ENCODE results near the gene KIF17. TPM values are rescaled to one million over a fixed set of nuclear protein-coding genes. Genes with fewer than 3 reads are reported as not detected.

Gene KIF17
- polyA plus RNA-seq, 5 donors, result 5.5 to 12.1 (median 8.4) TPM

- peak; percentile 96 to 97 for DNase-seq
These were observed 56.3 kb downstream of the KIF17 start, which contains the start of gene DDOST for GRCh38 chr1:20661207-20662109. TSS of gene DDOST (minus strand) at chr1:20661369. CDS start at chr1:20661350, 19 bp downstream.

DNA sequence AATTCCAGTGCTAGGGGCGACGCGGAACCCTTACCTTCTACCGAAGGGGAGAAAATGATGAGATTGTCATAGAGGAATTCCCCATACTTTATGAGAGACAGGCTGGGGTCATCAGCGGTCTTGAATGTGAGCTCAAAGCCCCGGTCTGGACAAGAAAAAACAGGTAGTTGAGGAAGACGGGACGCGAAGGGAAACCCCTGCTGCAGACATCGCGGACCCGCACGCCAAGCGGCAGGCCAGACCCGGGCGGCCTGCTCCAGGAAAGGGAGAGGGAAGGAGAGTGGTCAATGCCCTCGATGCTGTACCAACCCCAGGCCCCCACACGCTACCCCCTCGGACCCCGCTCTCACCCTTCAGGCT, 57.0 kb downstream of the KIF17 start:
- no peak for DNase-seq

GRCh38 chr1:20660363-20660762, 57.4 kb downstream of the KIF17 start:
- no peak for DNase-seq

GRCh38 chr1:20658166-20658915, 59.5 kb downstream of the KIF17 start:
- DNase-seq, result no peak

GRCh38 chr1:20657024-20657423, 60.8 kb downstream of the KIF17 start:
- DNase-seq, result no peak

- DNase-seq, result no peak
These were observed 63.6 kb downstream of the KIF17 start for GRCh38 chr1:20654104-20654690.

- DNase-seq, result no peak
These were observed 65.5 kb downstream of the KIF17 start for GRCh38 chr1:20652300-20652699.

DNA sequence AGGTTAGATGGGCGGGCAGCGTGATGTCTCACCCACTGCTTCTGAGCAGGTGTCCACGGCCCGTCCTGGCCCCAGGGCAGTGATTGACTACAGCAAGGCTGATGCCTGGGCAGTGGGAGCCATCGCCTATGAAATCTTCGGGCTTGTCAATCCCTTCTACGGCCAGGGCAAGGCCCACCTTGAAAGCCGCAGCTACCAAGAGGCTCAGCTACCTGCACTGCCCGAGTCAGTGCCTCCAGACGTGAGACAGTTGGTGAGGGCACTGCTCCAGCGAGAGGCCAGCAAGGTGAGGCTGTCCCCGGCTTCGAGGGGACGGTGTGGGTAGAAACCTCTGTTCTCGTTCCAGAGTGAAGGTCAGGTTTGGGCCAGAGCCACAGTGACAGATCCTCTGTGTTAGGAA, 68.9 kb downstream of the KIF17 start:
- no peak for DNase-seq

- DNase-seq, result no peak
These were observed 69.4 kb downstream of the KIF17 start for GRCh38 chr1:20648438-20648837.

DNA sequence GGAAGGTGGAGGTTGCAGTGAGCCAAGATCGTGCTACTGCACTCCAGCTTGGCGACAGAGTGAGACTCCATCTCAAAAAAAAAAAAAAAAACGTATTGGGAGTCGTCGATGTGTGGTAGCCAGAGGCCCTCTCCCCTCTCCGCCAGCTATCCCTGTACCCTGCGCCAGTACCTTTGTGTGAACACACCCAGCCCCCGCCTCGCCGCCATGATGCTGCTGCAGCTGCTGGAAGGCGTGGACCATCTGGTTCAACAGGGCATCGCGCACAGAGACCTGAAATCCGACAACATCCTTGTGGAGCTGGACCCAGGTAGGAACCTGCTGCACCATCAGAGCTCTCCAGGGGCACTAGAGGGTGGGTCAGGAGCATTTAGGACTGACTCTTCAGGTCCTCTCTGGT, 72.4 kb downstream of the KIF17 start:
- no peak for DNase-seq

- no peak for DNase-seq
These were observed 73.4 kb downstream of the KIF17 start for GRCh38 chr1:20644416-20644815.

DNA sequence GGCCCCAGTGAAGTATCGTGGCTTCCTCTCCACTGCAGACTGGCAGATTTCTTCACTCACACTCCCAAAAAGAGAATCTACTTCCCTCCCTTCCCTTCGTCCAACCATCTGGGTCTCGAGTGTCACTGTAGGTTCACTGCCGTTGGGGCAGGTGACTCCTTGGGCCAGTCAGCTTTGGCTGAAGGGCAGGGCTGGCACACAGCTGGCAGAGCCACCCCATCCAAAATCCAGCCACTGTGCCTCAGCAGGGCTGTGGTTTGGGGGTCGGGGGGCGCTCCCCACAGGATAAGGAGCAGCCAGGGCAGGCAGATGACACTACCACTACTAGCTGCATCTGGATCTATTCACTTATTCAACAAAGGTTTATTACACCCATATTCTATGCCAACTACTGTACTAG, 74.7 kb downstream of the KIF17 start:
- DNase-seq, result no peak

DNA sequence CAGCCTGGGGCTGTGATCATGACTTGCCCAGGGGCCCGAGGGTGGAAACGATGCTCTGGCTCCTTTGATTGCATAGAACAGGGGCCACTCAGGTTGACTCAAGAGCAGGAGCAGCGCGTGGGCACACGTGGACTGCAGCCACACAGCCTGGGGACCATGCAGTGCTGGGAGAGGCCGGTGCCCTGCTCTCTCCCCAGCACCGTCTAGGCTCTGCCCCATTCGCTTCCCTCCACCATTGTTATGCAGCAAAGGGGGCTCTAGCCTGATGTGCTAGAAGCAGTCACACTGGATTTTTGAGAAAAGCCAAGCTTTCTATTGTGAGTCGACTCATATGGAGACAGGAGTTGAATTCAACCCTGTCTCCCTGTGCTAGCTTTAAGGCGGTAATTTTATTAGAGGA, 75.8 kb downstream of the KIF17 start:
- DNase-seq, result no peak

- peak; percentile 11 to 24 for DNase-seq
These were observed 77.6 kb downstream of the KIF17 start for GRCh38 chr1:20640183-20640597.

GRCh38 chr1:20636785-20637347, 80.9 kb downstream of the KIF17 start:
- no peak for DNase-seq

DNA sequence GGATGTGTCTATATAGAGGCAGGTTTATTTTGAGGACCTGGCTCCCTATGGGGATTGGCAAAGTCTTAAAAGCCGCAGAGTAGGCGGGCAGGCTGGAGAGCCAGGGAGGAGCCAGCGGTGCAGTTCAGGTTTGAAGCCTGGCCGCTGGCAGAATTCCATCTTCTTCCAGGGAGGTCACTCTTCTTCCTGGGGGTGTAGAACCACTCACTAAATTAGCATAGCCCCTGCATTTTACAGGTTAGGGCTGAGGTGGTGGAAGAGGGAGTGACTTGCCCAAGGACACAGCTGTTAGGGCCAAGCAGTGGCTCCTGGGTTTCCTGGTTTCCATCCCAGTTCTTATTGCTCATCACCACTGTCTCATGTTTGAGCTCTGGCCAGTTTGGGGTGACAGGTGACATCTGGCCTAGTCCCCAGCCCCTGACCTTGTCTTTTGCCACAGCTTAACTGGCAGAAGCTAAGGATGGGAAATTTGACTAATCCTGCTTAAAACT, 83.2 kb downstream of the KIF17 start:
- DNase-seq, result peak; percentile 12 to 17

DNA sequence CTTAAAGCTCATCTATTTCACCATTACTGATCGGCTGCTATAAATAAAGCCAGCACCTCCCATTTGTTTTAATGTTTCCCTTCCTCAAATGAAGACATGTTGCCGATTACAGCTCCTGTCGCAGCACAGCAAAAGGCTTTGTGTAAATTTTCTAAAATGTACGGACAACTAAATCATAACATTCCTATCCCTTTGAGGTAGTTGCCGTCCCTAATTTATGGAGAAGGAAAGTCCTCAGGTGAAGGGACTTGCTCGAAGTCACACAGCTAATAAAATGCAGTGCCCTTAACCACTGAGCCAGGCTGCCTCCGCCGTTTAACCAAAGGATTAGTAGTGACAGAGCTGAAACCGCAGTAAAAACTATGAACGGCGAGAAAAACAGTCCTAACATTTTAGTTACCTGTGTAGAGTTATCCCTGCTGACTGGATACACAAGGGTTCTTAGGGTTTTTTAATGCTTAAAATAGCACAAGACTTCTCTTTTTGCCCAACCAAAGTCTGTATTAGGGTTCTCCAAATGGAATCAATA, 83.7 kb downstream of the KIF17 start:
- DNase-seq, result peak; percentile 7

- DNase-seq, result peak; percentile 69 to 74
These were observed 84.4 kb downstream of the KIF17 start, which contains the start of gene PINK1 for GRCh38 chr1:20633190-20634064. TSS of gene PINK1 (plus strand) at chr1:20633458. CDS start at chr1:20633549, 91 bp downstream.

DNA sequence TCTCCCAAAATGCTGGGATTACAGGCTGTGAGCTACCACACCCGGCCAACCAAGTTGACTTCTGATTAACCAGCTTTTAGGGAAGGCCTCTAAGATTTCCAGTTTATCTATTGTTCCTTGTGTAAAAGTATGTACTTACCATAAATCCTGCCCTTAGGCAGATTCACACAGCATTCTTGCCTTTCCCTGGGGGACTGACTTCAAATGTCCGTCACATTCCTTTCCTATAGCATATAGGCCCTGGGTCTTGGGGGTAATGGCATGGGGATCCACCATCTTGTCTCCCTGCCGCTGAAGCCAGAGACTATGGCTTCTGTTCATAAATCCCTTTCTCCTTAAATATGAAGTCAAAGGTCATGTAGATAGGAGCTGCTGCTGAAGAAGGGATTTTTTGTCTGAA, 85.4 kb downstream of the KIF17 start:
- DNase-seq, result no peak

DNA sequence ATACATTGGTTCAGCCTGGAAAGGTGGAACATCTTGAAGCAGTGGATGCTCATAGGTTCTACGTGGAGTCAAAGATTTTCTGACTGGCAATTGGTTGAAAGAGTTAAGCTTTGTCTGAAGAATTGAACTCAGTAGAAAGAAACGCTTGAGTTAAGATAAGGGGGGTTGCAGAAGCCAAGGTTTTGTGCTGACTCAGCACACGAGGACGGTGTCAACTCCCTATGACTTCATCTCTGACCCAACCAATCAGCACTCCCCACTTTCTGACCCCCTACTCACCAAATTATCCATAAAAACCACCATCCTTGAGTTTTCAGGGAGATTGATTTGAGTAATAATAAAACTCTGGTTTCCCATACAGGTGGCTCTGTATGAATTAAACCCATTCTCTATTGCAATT, 87.1 kb downstream of the KIF17 start:
- DNase-seq, result no peak

GRCh38 chr1:20626524-20626923, 91.3 kb downstream of the KIF17 start:
- DNase-seq, result no peak

All from right lung (tissue), 5 donors.